Activated CD8-positive, alpha-beta memory T cell treated with anti-CD3 and anti-CD28 coated beads, Interleukin-2, amount 50 U/mL, for 48 hours (primary cell): ENCODE data around the gene LIN54.
"Not testable (repeated sequence)": the region's sequence is repeated elsewhere in the genome, so short reads cannot be mapped to it uniquely, and the experiment has no call there.

Source experiments
- DNase-seq: peaks from one replicate; pipeline ENCODE4 v3.0.0-alpha.2; 2020

LIN54 gene

GRCh38 chr4:82934441-82934840 lies 76.2 kb downstream of the LIN54 start:
- no peak for DNase-seq

- DNase-seq = no peak
Measured at GRCh38 chr4:82930848-82931755, 79.5 kb downstream of the LIN54 start.

GRCh38 chr4:82921795-82922194 lies 88.8 kb downstream of the LIN54 start:
- no peak for DNase-seq

- DNase-seq = no peak
Measured at GRCh38 chr4:82919386-82919785, 91.2 kb downstream of the LIN54 start.

- no peak for DNase-seq
Measured at GRCh38 chr4:82918091-82918490, 92.5 kb downstream of the LIN54 start.

GRCh38 chr4:82913968-82914367 lies 96.7 kb downstream of the LIN54 start:
- not testable (repeated sequence) for DNase-seq

GRCh38 chr4:82913305-82913704 lies 97.3 kb downstream of the LIN54 start:
- no peak for DNase-seq

- no peak for DNase-seq
Measured at GRCh38 chr4:82909326-82909725, 101.3 kb downstream of the LIN54 start.

GRCh38 chr4:82906469-82906868 lies 104.2 kb downstream of the LIN54 start:
- no peak for DNase-seq

GRCh38 chr4:82905205-82905604 lies 105.4 kb downstream of the LIN54 start:
- no peak for DNase-seq

- DNase-seq = no peak
Measured at GRCh38 chr4:82903737-82904136, 106.9 kb downstream of the LIN54 start.

GRCh38 chr4:82901183-82901718 lies 109.4 kb downstream of the LIN54 start:
- no peak for DNase-seq

- peak; percentile 96 for DNase-seq
Measured at GRCh38 chr4:82900411-82901182, 110.0 kb downstream of the LIN54 start, which contains the start of gene THAP9. THAP9 (plus strand) TSS chr4:82900735; CDS start chr4:82900803, 68 bp downstream.

GRCh38 chr4:82900066-82900410 lies 110.6 kb downstream of the LIN54 start:
- no peak for DNase-seq

GRCh38 chr4:82899374-82900065 lies 111.1 kb downstream of the LIN54 start:
- DNase-seq = no peak

GRCh38 chr4:82898322-82899243 lies 112.0 kb downstream of the LIN54 start:
- DNase-seq = no peak

- no peak for DNase-seq
Measured at GRCh38 chr4:82896755-82897154, 113.9 kb downstream of the LIN54 start.

GRCh38 chr4:82893942-82894341 lies 116.7 kb downstream of the LIN54 start:
- no peak for DNase-seq

GRCh38 chr4:82892467-82892802 lies 118.2 kb downstream of the LIN54 start:
- DNase-seq = no peak

GRCh38 chr4:82891707-82892466 lies 118.7 kb downstream of the LIN54 start:
- no peak for DNase-seq
